GM18505 (cell line): ENCODE measurements around the gene FOXF1.

Experiments
- ATAC-seq: cut with Tn5 transposase; IDR thresholded peaks from one replicate; pipeline ENCODE4 v1.9.1; 2021; ENCODE audit not compliant: unreplicated experiment
- POLR2A ChIP-seq: IDR thresholded peaks from 4 replicates; pipeline ENCODE4 v1.6.1; 2011; ENCODE audit warnings: borderline replicate concordance; ENCODE audit not compliant: insufficient read depth, insufficient read length; ENCODE audit errors: extremely low read depth

Gene FOXF1

GRCh38 chr16:86496929-86497461 lies 13.3 kb upstream of the FOXF1 start:
- no peak for ATAC-seq
- no peak for TF ChIP-seq POLR2A

- ATAC-seq = no peak
- no peak for TF ChIP-seq POLR2A
Measured at GRCh38 chr16:86497551-86498021, 12.7 kb upstream of the FOXF1 start.

- no peak for ATAC-seq
- no peak for TF ChIP-seq POLR2A
Measured at GRCh38 chr16:86498155-86498670, 12.1 kb upstream of the FOXF1 start.

- ATAC-seq = no peak
- no peak for TF ChIP-seq POLR2A
Measured at GRCh38 chr16:86498671-86499439, 11.5 kb upstream of the FOXF1 start.

DNA sequence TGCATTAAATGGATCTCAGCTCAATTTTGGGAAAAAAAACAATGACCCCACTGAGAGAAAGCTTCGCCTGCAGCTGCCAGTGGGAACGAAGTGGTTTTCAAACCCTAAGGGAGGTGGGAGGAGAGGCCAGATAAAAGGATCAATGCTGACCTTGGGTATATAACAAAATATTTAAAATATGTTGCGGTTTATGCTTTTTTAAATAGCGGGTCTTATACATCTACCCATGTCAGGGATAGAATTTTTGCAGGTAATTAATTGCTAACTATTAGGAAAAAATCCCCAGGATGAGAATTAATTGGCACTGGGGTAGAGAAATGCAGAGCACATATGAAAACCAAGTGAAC lies 10.9 kb upstream of the FOXF1 start:
- no peak for TF ChIP-seq POLR2A
- no peak for ATAC-seq

DNA sequence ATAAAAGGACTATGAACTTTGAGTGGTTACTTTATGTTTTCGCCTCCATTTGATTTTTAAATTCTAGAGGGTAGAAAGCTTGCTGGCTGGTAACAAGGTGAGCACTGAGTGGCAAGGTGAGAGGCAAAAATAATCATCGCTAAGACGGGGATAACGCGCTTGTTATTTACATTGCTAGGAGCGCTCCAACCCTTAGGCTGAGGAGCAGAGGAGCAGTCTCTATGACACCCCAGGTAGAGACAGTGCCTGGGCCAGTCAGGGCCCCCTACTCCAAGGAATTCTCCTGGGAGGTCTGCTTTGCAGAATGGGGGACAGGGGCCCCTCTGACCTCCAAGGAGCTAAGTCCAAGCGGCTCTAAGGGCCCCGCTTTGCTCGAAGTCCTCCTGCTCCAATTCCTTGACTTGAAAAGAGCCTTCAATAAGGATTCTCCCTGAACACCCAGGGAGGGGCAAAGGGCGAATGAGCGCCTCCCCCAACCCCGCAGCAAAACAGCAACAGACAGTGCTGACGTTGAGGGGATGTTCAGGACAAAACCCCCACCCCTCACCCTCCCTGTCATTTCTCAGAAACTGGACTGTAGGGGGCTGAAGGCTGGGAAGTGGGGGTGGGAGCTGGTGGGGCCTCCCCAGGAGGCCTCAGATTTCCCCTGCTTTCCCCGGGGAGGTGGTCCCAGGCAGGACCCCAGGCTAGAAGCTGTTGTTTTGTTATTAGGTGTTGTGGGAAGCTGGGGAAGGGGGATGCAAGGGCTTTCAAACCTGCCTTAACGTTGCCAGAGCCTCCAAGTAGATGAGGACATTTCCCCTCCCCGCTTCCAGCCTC lies 10.2 kb upstream of the FOXF1 start:
- no peak for TF ChIP-seq POLR2A
- no peak for ATAC-seq

- ATAC-seq = no peak
Measured at GRCh38 chr16:86500708-86501510, 9.4 kb upstream of the FOXF1 start.

GRCh38 chr16:86501989-86502855 lies 8.1 kb upstream of the FOXF1 start:
- ATAC-seq = no peak
- no peak for TF ChIP-seq POLR2A

More at GRCh38 chr16:86500708-86501510, 9.4 kb upstream of the FOXF1 start:
- TF ChIP-seq POLR2A = no peak

GRCh38 chr16:86502856-86503748 lies 7.2 kb upstream of the FOXF1 start:
- ATAC-seq = no peak
- no peak for TF ChIP-seq POLR2A

GRCh38 chr16:86503830-86504229 lies 6.5 kb upstream of the FOXF1 start:
- TF ChIP-seq POLR2A = no peak
- no peak for ATAC-seq
